ENCODE measurements around the gene SLC25A24.

The SLC25A24 gene

DNA sequence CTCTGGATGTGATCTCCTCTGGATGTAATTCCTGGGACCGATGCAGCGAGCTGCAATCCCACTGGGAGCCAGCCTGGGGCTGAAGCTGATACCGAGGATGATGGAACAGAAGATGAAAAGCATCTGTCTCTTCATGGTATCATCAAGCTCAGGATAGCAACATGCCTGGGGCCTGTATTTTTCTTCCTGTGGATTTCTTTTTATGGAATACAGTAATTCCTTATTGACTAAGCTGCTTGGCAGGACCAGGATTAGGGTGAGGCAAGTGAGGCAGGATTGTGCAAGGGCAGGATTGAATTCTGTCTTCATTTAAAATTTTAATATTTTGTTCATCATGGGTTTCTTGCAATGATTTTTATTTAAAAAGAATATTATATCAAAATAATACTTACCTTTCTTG, 86.6 kb downstream of the SLC25A24 start:
- Histone ChIP-seq H3K14ac (ENCODE audit: low read length) (no peak overlapping the region), H2AFZ (ENCODE audit: insufficient read depth, low read length, poor library complexity) (no peak overlapping the region), H3K27me3 (ENCODE audit: insufficient read depth, low read length) (no peaks in the 10 kb centered on the region), H2BK120ac (ENCODE audit: insufficient read depth, low read length, poor library complexity) (no peak overlapping the region), H3K4me3 (ENCODE audit: low read depth, low read length) (no peak overlapping the region), H3K79me1 (ENCODE audit: low read length) (no peaks in the 10 kb centered on the region), H3K27ac (ENCODE audit: low read depth, low read length) (no peak overlapping the region), H3K4ac (ENCODE audit: low read depth, low read length) (no peak overlapping the region), H3K36me3 (ENCODE audit: control insufficient read depth in 1 of 2, insufficient read depth in 2 of 2, low read length in 2 of 2) (no peaks in the 10 kb centered on the region), H3K79me2 (ENCODE audit: control insufficient read depth, insufficient read depth, low read length, poor library complexity) (no peaks in the 10 kb centered on the region), H4K12ac (ENCODE audit: low read depth, low read length) (no peak overlapping the region), H3K9ac (ENCODE audit: low read length) (no peak overlapping the region), H3K18ac (ENCODE audit: low read length) (no peak overlapping the region), H3K4me2 (ENCODE audit: low read length) (no peak overlapping the region), H3K4me1 (ENCODE audit: control insufficient read depth in 1 of 2, insufficient read depth in 2 of 2, low read length in 2 of 2) (no peaks in the 10 kb centered on the region), H3K9me3 (ENCODE audit: insufficient read depth, low read depth, low read length) (no peaks in the 10 kb centered on the region), H4K8ac (ENCODE audit: low read depth, low read length) (no peak overlapping the region), H4K91ac (ENCODE audit: low read depth, low read length) (no peak overlapping the region), H2BK5ac (ENCODE audit: low read depth, low read length, poor library complexity) (no peak overlapping the region), H2BK12ac (ENCODE audit: low read length) (no peak overlapping the region), H2AK5ac (ENCODE audit: low read length) (no peak overlapping the region), H3K23ac (ENCODE audit: low read length) (no peak overlapping the region)
- peak in 1 of 2 donors; percentile 54 for DNase-seq
- no CpG with 5 or more reads among the region's 3 CpGs for WGBS (ENCODE audit: extremely low coverage, insufficient coverage, insufficient read length)

DNA sequence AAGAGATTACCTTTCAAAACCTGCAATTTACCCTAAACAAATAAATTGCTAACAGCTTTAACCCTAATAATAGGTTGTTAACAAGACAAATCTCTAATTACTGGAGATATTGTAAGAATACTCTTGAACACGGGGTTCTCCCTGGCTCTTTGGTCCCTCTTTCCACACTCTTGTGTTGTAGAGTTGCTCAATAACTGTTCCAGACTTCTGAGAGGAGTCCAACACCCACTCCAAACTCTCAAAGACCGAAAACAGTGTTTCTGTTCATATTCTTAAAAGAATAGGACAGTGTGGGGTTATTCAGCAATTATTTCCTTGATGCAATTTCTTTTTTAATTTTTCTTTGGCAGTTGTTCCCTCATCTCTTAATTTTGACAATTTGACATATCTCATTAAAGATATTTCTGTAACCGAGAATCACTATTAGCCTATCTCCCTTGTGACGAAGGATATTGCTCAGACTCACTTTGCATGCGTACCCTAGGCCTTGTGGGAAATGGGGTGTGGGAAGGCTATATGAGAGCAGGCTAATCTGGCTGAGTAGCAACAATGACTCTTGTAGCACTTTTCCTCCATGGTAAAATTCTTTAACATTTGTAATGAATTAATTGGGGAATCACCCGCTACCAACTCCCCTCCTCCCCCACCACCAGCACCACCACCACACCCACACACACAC, 90.7 kb downstream of the SLC25A24 start:
- no peak overlapping the region for H4K12ac ChIP-seq (ENCODE audit: low read depth, low read length)
- no peak overlapping the region for H3K27ac ChIP-seq (ENCODE audit: low read depth, low read length)
- no peaks in the 10 kb centered on the region for H3K4me1 ChIP-seq (ENCODE audit: control insufficient read depth in 1 of 2, insufficient read depth in 2 of 2, low read length in 2 of 2)
- H4K8ac ChIP-seq (ENCODE audit: low read depth, low read length), result no peak overlapping the region
- no peak overlapping the region for H3K14ac ChIP-seq (ENCODE audit: low read length)
- no peaks in the 10 kb centered on the region for H3K9me3 ChIP-seq (ENCODE audit: insufficient read depth, low read depth, low read length)
- no peak overlapping the region for H2BK12ac ChIP-seq (ENCODE audit: low read length)
- no peak for DNase-seq
- no peak overlapping the region for H3K23ac ChIP-seq (ENCODE audit: low read length)
- no peak overlapping the region for H2AK5ac ChIP-seq (ENCODE audit: low read length)
- no CpG with 5 or more reads among the region's 6 CpGs for WGBS (ENCODE audit: extremely low coverage, insufficient coverage, insufficient read length)
- no peak overlapping the region for H2BK5ac ChIP-seq (ENCODE audit: low read depth, low read length, poor library complexity)
- H3K27me3 ChIP-seq (ENCODE audit: insufficient read depth, low read length), result no peaks in the 10 kb centered on the region
- H2BK120ac ChIP-seq (ENCODE audit: insufficient read depth, low read length, poor library complexity), result no peak overlapping the region
- no peaks in the 10 kb centered on the region for H3K36me3 ChIP-seq (ENCODE audit: control insufficient read depth in 1 of 2, insufficient read depth in 2 of 2, low read length in 2 of 2)
- H3K79me2 ChIP-seq (ENCODE audit: control insufficient read depth, insufficient read depth, low read length, poor library complexity), result no peaks in the 10 kb centered on the region
- H3K4me3 ChIP-seq (ENCODE audit: low read depth, low read length), result no peak overlapping the region
- H3K18ac ChIP-seq (ENCODE audit: low read length), result no peak overlapping the region
- H4K91ac ChIP-seq (ENCODE audit: low read depth, low read length), result no peak overlapping the region
- no peak overlapping the region for H3K4ac ChIP-seq (ENCODE audit: low read depth, low read length)
- H3K4me2 ChIP-seq (ENCODE audit: low read length), result no peak overlapping the region
- H3K9ac ChIP-seq (ENCODE audit: low read length), result no peak overlapping the region
- H3K79me1 ChIP-seq (ENCODE audit: low read length), result no peaks in the 10 kb centered on the region
- no peak overlapping the region for H2AFZ ChIP-seq (ENCODE audit: insufficient read depth, low read length, poor library complexity)

DNA sequence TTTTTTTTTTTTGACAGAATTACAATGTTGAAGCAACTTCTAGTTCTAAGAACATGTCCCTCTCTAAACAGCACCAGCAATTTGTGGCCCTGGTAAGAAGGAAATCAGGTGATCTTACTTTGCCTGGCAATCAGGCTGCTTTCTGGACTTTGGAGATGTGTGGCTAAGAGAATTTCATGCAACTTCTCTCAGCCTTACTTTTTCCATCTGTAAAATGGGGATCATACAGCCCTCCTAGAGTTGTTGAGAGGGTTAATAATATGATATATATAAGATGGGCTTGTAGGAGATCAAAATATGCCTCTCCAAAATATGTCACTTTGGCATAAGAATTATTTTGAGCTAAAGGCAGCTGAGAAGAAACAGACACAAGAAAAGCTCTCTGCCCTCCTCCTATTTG, 92.0 kb downstream of the SLC25A24 start:
- Histone ChIP-seq H3K18ac (ENCODE audit: low read length) (no peak overlapping the region), H3K27ac (ENCODE audit: low read depth, low read length) (no peak overlapping the region), H3K27me3 (ENCODE audit: insufficient read depth, low read length) (no peaks in the 10 kb centered on the region), H3K9me3 (ENCODE audit: insufficient read depth, low read depth, low read length) (no peaks in the 10 kb centered on the region), H3K4ac (ENCODE audit: low read depth, low read length) (no peak overlapping the region), H3K79me2 (ENCODE audit: control insufficient read depth, insufficient read depth, low read length, poor library complexity) (no peaks in the 10 kb centered on the region), H2BK12ac (ENCODE audit: low read length) (no peak overlapping the region), H2AFZ (ENCODE audit: insufficient read depth, low read length, poor library complexity) (no peak overlapping the region), H3K4me1 (ENCODE audit: control insufficient read depth in 1 of 2, insufficient read depth in 2 of 2, low read length in 2 of 2) (no peaks in the 10 kb centered on the region), H3K4me3 (ENCODE audit: low read depth, low read length) (no peak overlapping the region), H2BK120ac (ENCODE audit: insufficient read depth, low read length, poor library complexity) (no peak overlapping the region), H3K14ac (ENCODE audit: low read length) (no peak overlapping the region), H3K4me2 (ENCODE audit: low read length) (no peak overlapping the region), H4K12ac (ENCODE audit: low read depth, low read length) (no peak overlapping the region), H2AK5ac (ENCODE audit: low read length) (no peak overlapping the region), H4K8ac (ENCODE audit: low read depth, low read length) (no peak overlapping the region), H2BK5ac (ENCODE audit: low read depth, low read length, poor library complexity) (no peak overlapping the region), H3K36me3 (ENCODE audit: control insufficient read depth in 1 of 2, insufficient read depth in 2 of 2, low read length in 2 of 2) (no peaks in the 10 kb centered on the region), H3K23ac (ENCODE audit: low read length) (no peak overlapping the region), H4K91ac (ENCODE audit: low read depth, low read length) (no peak overlapping the region), H3K9ac (ENCODE audit: low read length) (no peak overlapping the region), H3K79me1 (ENCODE audit: low read length) (no peaks in the 10 kb centered on the region)
- DNase-seq, result no peak

DNA sequence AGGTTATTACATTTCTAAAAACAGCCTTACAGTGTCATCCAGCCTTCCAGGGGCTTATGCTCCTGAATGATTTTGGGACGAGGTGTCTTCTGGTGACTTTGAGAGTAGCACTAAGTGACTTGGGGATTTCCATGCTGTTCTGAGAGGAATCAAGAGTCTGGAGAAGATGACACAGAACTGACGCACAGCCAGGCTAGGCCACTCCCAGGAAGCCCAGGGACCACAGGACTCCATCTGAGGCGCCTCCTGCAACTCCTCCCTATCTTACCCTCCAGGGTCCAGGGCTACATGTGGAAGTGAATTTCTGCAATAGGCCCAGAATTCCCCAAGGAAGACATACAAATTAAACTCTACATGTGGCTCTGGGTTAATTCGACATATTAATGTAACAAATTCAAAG, 92.5 kb downstream of the SLC25A24 start:
- H3K79me2 ChIP-seq (ENCODE audit: control insufficient read depth, insufficient read depth, low read length, poor library complexity), result no peaks in the 10 kb centered on the region
- no peaks in the 10 kb centered on the region for H3K9me3 ChIP-seq (ENCODE audit: insufficient read depth, low read depth, low read length)
- H2AK5ac ChIP-seq (ENCODE audit: low read length), result no peak overlapping the region
- no peak overlapping the region for H3K18ac ChIP-seq (ENCODE audit: low read length)
- H3K23ac ChIP-seq (ENCODE audit: low read length), result no peak overlapping the region
- no peak overlapping the region for H3K27ac ChIP-seq (ENCODE audit: low read depth, low read length)
- no peaks in the 10 kb centered on the region for H3K4me1 ChIP-seq (ENCODE audit: control insufficient read depth in 1 of 2, insufficient read depth in 2 of 2, low read length in 2 of 2)
- H2BK120ac ChIP-seq (ENCODE audit: insufficient read depth, low read length, poor library complexity), result no peak overlapping the region
- H2BK12ac ChIP-seq (ENCODE audit: low read length), result no peak overlapping the region
- no peak overlapping the region for H4K12ac ChIP-seq (ENCODE audit: low read depth, low read length)
- H3K79me1 ChIP-seq (ENCODE audit: low read length), result no peaks in the 10 kb centered on the region
- no peak overlapping the region for H4K91ac ChIP-seq (ENCODE audit: low read depth, low read length)
- no peak overlapping the region for H3K9ac ChIP-seq (ENCODE audit: low read length)
- H2BK5ac ChIP-seq (ENCODE audit: low read depth, low read length, poor library complexity), result no peak overlapping the region
- no peak overlapping the region for H3K4me2 ChIP-seq (ENCODE audit: low read length)
- DNase-seq, result peak; percentile 30 to 34
- H3K4ac ChIP-seq (ENCODE audit: low read depth, low read length), result no peak overlapping the region
- WGBS (ENCODE audit: extremely low coverage, insufficient coverage, insufficient read length), result no CpG with 5 or more reads among the region's 4 CpGs
- no peak overlapping the region for H3K14ac ChIP-seq (ENCODE audit: low read length)
- H3K36me3 ChIP-seq (ENCODE audit: control insufficient read depth in 1 of 2, insufficient read depth in 2 of 2, low read length in 2 of 2), result no peaks in the 10 kb centered on the region
- no peak overlapping the region for H3K4me3 ChIP-seq (ENCODE audit: low read depth, low read length)
- H4K8ac ChIP-seq (ENCODE audit: low read depth, low read length), result no peak overlapping the region
- H2AFZ ChIP-seq (ENCODE audit: insufficient read depth, low read length, poor library complexity), result no peak overlapping the region
- H3K27me3 ChIP-seq (ENCODE audit: insufficient read depth, low read length), result no peaks in the 10 kb centered on the region

Measured in trophoblast cell (in vitro differentiated cells and primary cell).